ENCODE data around the gene ROR2. TPM values are rescaled to one million over a fixed set of nuclear protein-coding genes. Genes with fewer than 3 reads are reported as not detected.

Gene ROR2
- total RNA-seq, 4 donors from 2014 or later: 0.70 to 9.9 (median 4.1) TPM

- H3K27me3 ChIP-seq: no peaks in the 10 kb centered on the region
- no peak for DNase-seq
- peaks cover 0 to 4% (median 0%) of the 10 kb centered on the region in 4 donors for H3K4me1 ChIP-seq
- H3K27ac ChIP-seq: no peak overlapping the region
- H3K36me3 ChIP-seq: no peaks in the 10 kb centered on the region
- H3K4me3 ChIP-seq: no peak overlapping the region
- no peaks in the 10 kb centered on the region for H3K9me3 ChIP-seq
- TF ChIP-seq POLR2A (IDR thresholded peaks at IDR 0.05): no peak
These were observed 269.0 kb downstream of the ROR2 start for GRCh38 chr9:91680998-91681397.

- H3K4me3 ChIP-seq: no peak overlapping the region
- TF ChIP-seq POLR2A (IDR thresholded peaks at IDR 0.05) (no peak), CTCF (IDR thresholded peaks at IDR 0.05) (no peak)
- no peak for DNase-seq
- H3K27ac ChIP-seq: no peak overlapping the region
- H3K4me1 ChIP-seq: peaks cover 0 to 4% (median 0%) of the 10 kb centered on the region in 4 donors
- H3K9me3 ChIP-seq: no peaks in the 10 kb centered on the region
- no peaks in the 10 kb centered on the region for H3K27me3 ChIP-seq
- H3K36me3 ChIP-seq: no peaks in the 10 kb centered on the region
These were observed 269.9 kb downstream of the ROR2 start for GRCh38 chr9:91680106-91680505.

- no peak for DNase-seq
- Histone ChIP-seq H3K36me3 (no peaks in the 10 kb centered on the region), H3K9me3 (no peaks in the 10 kb centered on the region), H3K4me3 (no peak overlapping the region), H3K27me3 (no peaks in the 10 kb centered on the region), H3K4me1 (peaks cover 0 to 4% (median 0%) of the 10 kb centered on the region in 4 donors), H3K27ac (no peak overlapping the region)
- TF ChIP-seq CTCF (IDR thresholded peaks at IDR 0.05) (no peak), POLR2A (IDR thresholded peaks at IDR 0.05) (no peak)
These were observed 271.0 kb downstream of the ROR2 start for GRCh38 chr9:91678807-91679580.

- no peak overlapping the region for H3K4me3 ChIP-seq
- H3K4me1 ChIP-seq: peaks cover 0 to 4% (median 0%) of the 10 kb centered on the region in 4 donors
- TF ChIP-seq CTCF (IDR thresholded peaks at IDR 0.05) (no peak), POLR2A (IDR thresholded peaks at IDR 0.05) (no peak)
- H3K27ac ChIP-seq: no peak overlapping the region
- no peaks in the 10 kb centered on the region for H3K9me3 ChIP-seq
- DNase-seq: no peak
- no peaks in the 10 kb centered on the region for H3K27me3 ChIP-seq
- no peaks in the 10 kb centered on the region for H3K36me3 ChIP-seq
These were observed 272.1 kb downstream of the ROR2 start for GRCh38 chr9:91677822-91678436.

GRCh38 chr9:91677331-91677730, 272.7 kb downstream of the ROR2 start:
- DNase-seq: no peak
- no peaks in the 10 kb centered on the region for H3K36me3 ChIP-seq

More at GRCh38 chr9:91677331-91677730, 272.7 kb downstream of the ROR2 start:
- H3K27me3 ChIP-seq: no peaks in the 10 kb centered on the region
- H3K4me3 ChIP-seq: no peak overlapping the region
- TF ChIP-seq CTCF (IDR thresholded peaks at IDR 0.05): no peak
- no peak for TF ChIP-seq POLR2A (IDR thresholded peaks at IDR 0.05)
- no peak overlapping the region for H3K27ac ChIP-seq
- H3K9me3 ChIP-seq: no peaks in the 10 kb centered on the region
- H3K4me1 ChIP-seq: peaks cover 0 to 4% (median 0%) of the 10 kb centered on the region in 4 donors

All from Peyer's patch (tissue), 4 donors.